IMR-90 (cell line): ENCODE measurements around the gene ALDH1A1. TPM values are rescaled to one million over a fixed set of nuclear protein-coding genes. Genes with fewer than 3 reads are reported as not detected.

Experiments
- ATAC-seq: fragments of 200-7000 bp; cut with Tn5 transposase; 2 replicates; pipeline ENCODE4 v1.9.1; 2020; ENCODE audit warnings: low read depth, mild to moderate bottlenecking, moderate library complexity
- BruUV-seq: library from RNA; stranded (reverse); fragments of 400-500 nt; replicated peaks from 2 replicates; lab custom pipeline; 2021; lab: Mats Ljungman, UMichigan
- CTCF ChIA-PET: fragments of 300-600 bp; formaldehyde crosslinking; extraction: SDS; loops from one replicate; lab custom pipeline; 2021; ENCODE audit warnings: antibody characterized with exemption; lab: Yijun Ruan, JAX
- POLR2A ChIA-PET: fragments of 300-600 bp; sonication (Branson Sonifier 250); formaldehyde crosslinking; loops from one replicate; lab custom pipeline; 2022; ENCODE audit warnings: antibody characterized with exemption; ENCODE audit not compliant: unreplicated experiment; lab: Charles Lee
- DNase-seq: peaks from one replicate; pipeline ENCODE4 v3.0.0; 2013
- H2AFZ ChIP-seq: replicated peaks from 2 replicates; pipeline ENCODE3; 2013; ENCODE audit warnings: low read length, mild to moderate bottlenecking; ENCODE audit not compliant: poor library complexity
- H2AK5ac ChIP-seq: 2 replicates; pipeline ENCODE4 v1.6.1; 2013; ENCODE audit warnings: low read depth, low read length, inconsistent platforms
- H2AK9ac ChIP-seq: replicated peaks from 2 replicates; pipeline ENCODE3; 2013; ENCODE audit warnings: mild to moderate bottlenecking, low read depth, low read length, moderate library complexity; ENCODE audit not compliant: poor library complexity
- H2BK120ac ChIP-seq: 2 replicates; pipeline ENCODE4 v1.6.1; 2013; ENCODE audit warnings: low read depth, low read length, inconsistent platforms
- H2BK15ac ChIP-seq: 3 replicates; pipeline ENCODE4 v1.6.1; 2013; ENCODE audit warnings: low read depth, low read length, inconsistent platforms
- H2BK20ac ChIP-seq: 2 replicates; pipeline ENCODE4 v1.6.1; 2013; ENCODE audit warnings: low read depth, mild to moderate bottlenecking, inconsistent platforms, low read length, moderate library complexity
- H2BK5ac ChIP-seq: 2 replicates; pipeline ENCODE4 v1.6.1; 2013; ENCODE audit warnings: mild to moderate bottlenecking, low read depth, low read length, inconsistent platforms; ENCODE audit not compliant: poor library complexity, severe bottlenecking
- H3K14ac ChIP-seq: replicated peaks from 2 replicates; pipeline ENCODE4 v1.6.1; 2013; ENCODE audit warnings: low read depth, low read length, inconsistent platforms
- H3K18ac ChIP-seq: 2 replicates; pipeline ENCODE4 v1.6.1; 2013; ENCODE audit warnings: low read depth, low read length, control low read depth
- H3K23ac ChIP-seq: 2 replicates; pipeline ENCODE4 v1.6.1; 2013; ENCODE audit warnings: low read depth, low read length, inconsistent platforms
- H3K27ac ChIP-seq: 2 replicates; pipeline ENCODE4 v1.5.1; 2013; ENCODE audit warnings: mild to moderate bottlenecking, control low read depth, low read length; ENCODE audit not compliant: insufficient read depth
- H3K27me3 ChIP-seq: 2 replicates; pipeline ENCODE4 v1.6.1; 2013; ENCODE audit warnings: low read length; ENCODE audit not compliant: control insufficient read depth, insufficient read depth
- H3K36me3 ChIP-seq: 2 replicates; pipeline ENCODE4 v1.6.1; 2013; ENCODE audit warnings: low read length, mixed read lengths; ENCODE audit not compliant: control insufficient read depth, insufficient read depth
- H3K4ac ChIP-seq: 2 replicates; pipeline ENCODE4 v1.6.1; 2013; ENCODE audit warnings: low read depth, low read length, inconsistent platforms
- H3K4me1 ChIP-seq: 2 replicates; pipeline ENCODE4 v1.6.1; 2013; ENCODE audit warnings: low read length, mixed read lengths; ENCODE audit not compliant: control insufficient read depth, insufficient read depth
- H3K4me2 ChIP-seq: 2 replicates; pipeline ENCODE4 v1.6.1; 2013; ENCODE audit warnings: low read depth, mild to moderate bottlenecking, control low read depth, low read length, moderate library complexity
- H3K4me3 ChIP-seq: 2 replicates; pipeline ENCODE4 v1.5.1; 2013; ENCODE audit warnings: low read depth, mild to moderate bottlenecking, control low read depth, low read length, moderate library complexity; ENCODE audit not compliant: insufficient read depth
- H3K56ac ChIP-seq: 2 replicates; pipeline ENCODE4 v1.6.1; 2013; ENCODE audit warnings: low read length, inconsistent platforms; ENCODE audit not compliant: insufficient read depth; ENCODE audit errors: extremely low read depth
- H3K79me1 ChIP-seq, 2 experiments: 2 replicates each; pipeline ENCODE4 v1.6.1; 2013; ENCODE audit warnings: low read length in 2 of 2, inconsistent platforms in 1 of 2, low read depth in 1 of 2
- H3K9ac ChIP-seq: 2 replicates; pipeline ENCODE4 v1.6.1; 2013; ENCODE audit warnings: low read depth, low read length, control low read depth
- H3K9me1 ChIP-seq: 2 replicates; pipeline ENCODE4 v1.6.1; 2013; ENCODE audit warnings: low read length, inconsistent platforms; ENCODE audit not compliant: insufficient read depth
- H3K9me3 ChIP-seq: 2 replicates; pipeline ENCODE4 v1.6.1; 2013; ENCODE audit warnings: low read length; ENCODE audit not compliant: control insufficient read depth, insufficient read depth
- H4K20me1 ChIP-seq: 2 replicates; pipeline ENCODE4 v1.6.1; 2013; ENCODE audit warnings: low read length, inconsistent platforms; ENCODE audit not compliant: insufficient read depth
- H4K5ac ChIP-seq: 2 replicates; pipeline ENCODE4 v1.6.1; 2013; ENCODE audit warnings: mild to moderate bottlenecking, low read depth, low read length, control low read depth
- H4K8ac ChIP-seq, 2 experiments: 2 replicates each; pipeline ENCODE4 v1.6.1; 2013; ENCODE audit warnings: low read depth in 2 of 2, low read length in 2 of 2, control low read depth in 1 of 2, inconsistent platforms in 1 of 2
- H4K91ac ChIP-seq: 2 replicates; pipeline ENCODE4 v1.6.1; 2013; ENCODE audit warnings: low read depth, low read length, inconsistent platforms; ENCODE audit not compliant: insufficient read depth
- CEBPB ChIP-seq: IDR thresholded peaks from 2 replicates; pipeline ENCODE4 v1.6.1; 2012; ENCODE audit warnings: low read depth, low read length, improper control_type of control experiment
- MXI1 ChIP-seq: IDR thresholded peaks from 2 replicates; pipeline ENCODE4 v1.6.1; 2012; ENCODE audit warnings: low read depth, mild to moderate bottlenecking, low read length, moderate library complexity, borderline replicate concordance
- NFE2L2 ChIP-seq: fragments of 150-350 bp; IDR thresholded peaks from 2 replicates; pipeline ENCODE4 v1.6.1; 2016; ENCODE audit warnings: low read depth, mild to moderate bottlenecking, low read length
- RFX5 ChIP-seq: IDR thresholded peaks from 2 replicates; pipeline ENCODE4 v1.8.0; 2012; ENCODE audit warnings: low read depth, mild to moderate bottlenecking, low read length, moderate library complexity
- WGBS, 2 experiments: methylation state at CpG; one replicate each; pipeline versions ENCODE4 v1.1.5 to v1.1.7; 2013; ENCODE audit warnings: missing lambda C conversion rate in 2 of 2; ENCODE audit not compliant: insufficient read length in 1 of 2; ENCODE audit errors: extremely low coverage in 2 of 2; 5-methylcytosine and 5-hydroxymethylcytosine counted together
- dilution Hi-C: fragments of 300-500 bp; cut with HindIII; formaldehyde crosslinking; loops from one replicate; pipeline ENCODE4 v1.14.3; 2018; ENCODE audit warnings: low sequenced_read_pairs; ENCODE audit not compliant: unreplicated experiment
- in situ Hi-C: fragments of 300-500 bp; cut with MboI; formaldehyde crosslinking; loops from 3 replicates; pipeline ENCODE4 v1.14.3; 2019; ENCODE audit warnings: low sequenced_read_pairs, inconsistent platforms, mixed read lengths
- intact Hi-C: fragments of 100-400 bp; cut with micrococcal nuclease; formaldehyde crosslinking; loops from 2 replicates; pipeline ENCODE4 v1.10.0; 2022
- polyA plus RNA-seq, 3 experiments: library from polyadenylated mRNA; depleted of rRNA; stranded (reverse); fragments of >200 nt; gene quantifications; 2 replicates each; pipeline ENCODE4 v1.2.3, GENCODE V29; 2012; ENCODE audit warnings: low replicate concordance in 1 of 3
- total RNA-seq: library from RNA; depleted of rRNA; stranded (reverse); fragments of >200 nt; gene quantifications from 2 replicates; pipeline ENCODE4 v1.2.3, GENCODE V29; 2012

ALDH1A1 gene
- total and polyA plus RNA-seq, 2 of the 4 experiments (the other 2 are of a cell fraction), result not detected

DNA sequence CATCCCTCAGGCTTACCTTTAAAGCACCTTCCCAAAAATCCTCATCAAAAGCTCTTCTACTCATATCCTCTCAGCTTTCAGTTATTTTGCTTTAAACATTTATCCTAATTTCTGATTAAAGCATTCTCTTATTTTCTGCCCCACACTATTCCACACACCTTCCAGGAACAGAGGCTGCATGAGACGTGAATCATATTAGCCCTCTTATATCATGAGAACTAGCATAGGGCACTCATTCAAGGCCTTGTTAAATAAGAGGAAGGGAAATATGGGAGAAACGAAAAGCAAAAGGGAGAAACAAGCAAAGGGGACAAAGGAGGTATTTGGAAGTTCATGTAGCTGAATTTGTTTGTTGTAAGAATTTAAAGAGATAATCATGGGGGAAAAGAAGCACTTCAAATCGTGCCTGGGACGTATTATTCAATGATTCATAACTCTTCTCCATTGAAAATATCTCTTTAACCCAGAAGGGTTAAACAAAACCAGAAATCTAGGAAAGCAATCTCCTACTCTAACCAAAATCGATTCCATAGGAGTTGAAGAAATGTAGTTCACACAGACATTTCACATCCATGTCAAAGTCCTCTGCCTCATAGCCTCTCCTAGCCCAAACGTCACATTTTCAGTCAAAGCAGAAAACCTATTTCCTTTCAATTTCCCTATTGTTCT is 4.1 kb downstream of the ALDH1A1 start:
- H3K79me1 ChIP-seq, result no peaks in the 10 kb centered on the region
- H3K36me3 ChIP-seq, result no peaks in the 10 kb centered on the region
- no peak overlapping the region for H3K23ac ChIP-seq
- no peak overlapping the region for H3K56ac ChIP-seq
- no peak overlapping the region for H2AK9ac ChIP-seq
- H3K4me3 ChIP-seq, result no peak overlapping the region
- H2BK20ac ChIP-seq, result no peak overlapping the region
- H3K27me3 ChIP-seq, result no peaks in the 10 kb centered on the region
- H3K4ac ChIP-seq, result no peak overlapping the region
- in situ Hi-C loops (no loop called here), dilution Hi-C loops (no loop called here), intact Hi-C loops (loop anchor here (10.0 kb wide), 1 partner anchor 46 kb away; no protein-coding TSS in a partner anchor)
- ATAC-seq, result no peak
- CTCF ChIA-PET, result interaction anchor here (0.6 kb wide), 1 partner anchor 71 kb away, joined by 3 read pairs; no protein-coding TSS in a partner anchor
- no peak overlapping the region for H3K9ac ChIP-seq
- no peaks in the 10 kb centered on the region for H3K9me1 ChIP-seq
- POLR2A ChIA-PET, result no interaction called here
- H3K27ac ChIP-seq, result no peak overlapping the region
- H4K91ac ChIP-seq, result no peak overlapping the region
- H2BK15ac ChIP-seq, result no peak overlapping the region
- H2BK120ac ChIP-seq, result no peak overlapping the region
- H3K9me3 ChIP-seq, result no peaks in the 10 kb centered on the region
- no peak overlapping the region for H3K18ac ChIP-seq
- no peaks in the 10 kb centered on the region for H3K4me1 ChIP-seq
- H4K20me1 ChIP-seq, result no peaks in the 10 kb centered on the region
- no peak for DNase-seq
- no peak overlapping the region for H3K14ac ChIP-seq
- no peak overlapping the region for H4K5ac ChIP-seq
- no peak overlapping the region for H2BK5ac ChIP-seq
- no peak overlapping the region for H4K8ac ChIP-seq
- BruUV-seq, result no TSS peak
- no peak overlapping the region for H3K4me2 ChIP-seq
- H2AK5ac ChIP-seq, result no peak overlapping the region
- WGBS, 2 experiments, result no CpG with 5 or more reads among the region's 6 CpGs
- H2AFZ ChIP-seq, result no peak overlapping the region
- no peak for TF ChIP-seq RFX5
- no peak for TF ChIP-seq MXI1
- TF ChIP-seq CEBPB, result no peak
- TF ChIP-seq NFE2L2, result no peak
